Measurements from ENCODE around the gene IRF9. TPM values are rescaled to one million over a fixed set of nuclear protein-coding genes. Genes with fewer than 3 reads are reported as not detected.
A peak's percentile ranks its signal among the peaks of the same experiment; 100 is the strongest.

The IRF9 gene
- total RNA-seq, 1 donor from 2014 or later = 229 TPM

- POLR2A ChIA-PET = interaction anchor here (0.7 to 1.4 kb wide), 5 partner anchors 8 to 119 kb away, joined by 3 to 5 read pairs (median 4); partner anchors contain the start of genes CHMP4A, MDP1 and PSME1
- Mint-ChIP-seq H3K36me3 (ENCODE audit: low read depth) (peaks cover 70% of the 10 kb centered on the region), H3K4me3 (no peak overlapping the region), H3K4me1 (peaks cover 26% of the 10 kb centered on the region), H3K27me3 (no peaks in the 10 kb centered on the region), H3K9me3 (peaks cover 6% of the 10 kb centered on the region), H3K27ac (no peak overlapping the region)
- ATAC-seq (ENCODE audit: low read depth) (no peak), DNase-seq (no peak)
- intact Hi-C loops (cut with micrococcal nuclease) = no loop called here
- TF ChIP-seq CTCF (IDR thresholded peaks at IDR 0.05) = no peak
- CTCF ChIA-PET = no interaction called here
Observed at GRCh38 chr14:24204163-24205146, 43.4 kb downstream of the IRF9 start.

- Mint-ChIP-seq H3K4me3 (no peak overlapping the region), H3K27ac (peak overlapping the region; percentile 57), H3K36me3 (ENCODE audit: low read depth) (peaks cover 83% of the 10 kb centered on the region), H3K4me1 (peaks cover 31% of the 10 kb centered on the region), H3K9me3 (peaks cover 6% of the 10 kb centered on the region), H3K27me3 (no peaks in the 10 kb centered on the region)
- intact Hi-C loops (cut with micrococcal nuclease) = no loop called here
- no peak for TF ChIP-seq CTCF (IDR thresholded peaks at IDR 0.05)
- DNase-seq (no peak), ATAC-seq (ENCODE audit: low read depth) (no peak)
- CTCF ChIA-PET = no interaction called here
- POLR2A ChIA-PET = interaction anchor here (0.6 to 1.6 kb wide), 6 partner anchors 10 to 1395 kb away, joined by 3 to 9 read pairs (median 3); partner anchors contain the start of genes MDP1 and TM9SF1
Observed at GRCh38 chr14:24206260-24207103, 45.4 kb downstream of the IRF9 start.

- H3K4me3 Mint-ChIP-seq = no peak overlapping the region
- H3K27me3 Mint-ChIP-seq = no peaks in the 10 kb centered on the region
- DNase-seq (no peak), ATAC-seq (ENCODE audit: low read depth) (peak; percentile 52)
- peaks cover 37% of the 10 kb centered on the region for H3K4me1 Mint-ChIP-seq
- intact Hi-C loops (cut with micrococcal nuclease) = no loop called here
- TF ChIP-seq CTCF (IDR thresholded peaks at IDR 0.05) = no peak
- peak overlapping the region; percentile 57 for H3K27ac Mint-ChIP-seq
- peaks cover 6% of the 10 kb centered on the region for H3K9me3 Mint-ChIP-seq
- CTCF ChIA-PET = no interaction called here
- peaks cover 81% of the 10 kb centered on the region for H3K36me3 Mint-ChIP-seq (ENCODE audit: low read depth)
- POLR2A ChIA-PET = interaction anchor here (0.6 to 1.6 kb wide), 4 partner anchors 9 to 73 kb away, joined by 3 to 9 read pairs (median 4); partner anchors contain the start of genes MDP1 and TM9SF1
Observed at GRCh38 chr14:24207104-24207551, 46.1 kb downstream of the IRF9 start.

GRCh38 chr14:24207625-24208024 lies 46.6 kb downstream of the IRF9 start:
- Mint-ChIP-seq H3K27me3 (no peaks in the 10 kb centered on the region), H3K27ac (peak overlapping the region; percentile 57), H3K36me3 (ENCODE audit: low read depth) (peaks cover 76% of the 10 kb centered on the region), H3K9me3 (peaks cover 4% of the 10 kb centered on the region), H3K4me1 (peaks cover 41% of the 10 kb centered on the region), H3K4me3 (no peak overlapping the region)
- intact Hi-C loops (cut with micrococcal nuclease) = no loop called here
- ATAC-seq (ENCODE audit: low read depth) (no peak), DNase-seq (no peak)
- POLR2A ChIA-PET = interaction anchor here (0.9 to 1.6 kb wide), 3 partner anchors 8 to 72 kb away, joined by 3 to 9 read pairs (median 5); partner anchors contain the start of gene MDP1
- CTCF ChIA-PET = no interaction called here
- TF ChIP-seq CTCF (IDR thresholded peaks at IDR 0.05) = no peak
